HCT116 (cell line): ENCODE data around the gene EPSTI1.

Source experiments
- CTCF ChIP-seq, 3 experiments: fragments of 200-600 bp in 1 of 3; sonication (generic) in 1 of 3; IDR thresholded peaks in 2 of 3; conservative IDR thresholded peaks in 1 of 3; 2 replicates each; pipeline ENCODE4 v1.5.1; 2012 to 2017; ENCODE audit warnings: low read depth in 2 of 3, low read length in 2 of 3, antibody characterized with exemption in 1 of 3, borderline replicate concordance in 1 of 3, control low read depth in 1 of 3, mild to moderate bottlenecking in 1 of 3, mixed read lengths in 1 of 3, mixed run types in 1 of 3, moderate library complexity in 1 of 3; ENCODE audit not compliant: insufficient read depth in 1 of 3
- JUND ChIP-seq: IDR thresholded peaks from 2 replicates; pipeline ENCODE4 v1.6.1; 2012
- MAX ChIP-seq: IDR thresholded peaks from 2 replicates; pipeline ENCODE4 v1.6.1; 2012
- POLR2A ChIP-seq: IDR thresholded peaks from 2 replicates; pipeline ENCODE4 v1.7.0; 2011; ENCODE audit warnings: borderline replicate concordance; ENCODE audit not compliant: insufficient read depth, insufficient read length; ENCODE audit errors: extremely low read depth
- POLR2AphosphoS5 ChIP-seq: IDR thresholded peaks from 2 replicates; pipeline ENCODE4 v1.6.1; 2011; ENCODE audit warnings: mild to moderate bottlenecking, low read depth, low read length, moderate library complexity
- REST ChIP-seq: IDR thresholded peaks from 2 replicates; pipeline ENCODE4 v1.6.1; 2012; ENCODE audit warnings: low read depth
- SRF ChIP-seq: IDR thresholded peaks from 2 replicates; pipeline ENCODE4 v1.6.1; 2012; ENCODE audit warnings: low read depth
- ZBTB33 ChIP-seq: IDR thresholded peaks from 2 replicates; pipeline ENCODE4 v1.6.1; 2011; ENCODE audit warnings: mild to moderate bottlenecking, low read length, moderate library complexity; ENCODE audit not compliant: insufficient replicate concordance; ENCODE audit errors: extremely low read depth

- TF ChIP-seq JUND (no peak), SRF (no peak), MAX (no peak), CTCF (IDR thresholded peaks at IDR 0.05 in 2 of 3, conservative IDR thresholded peaks at IDR 0.05 in 1 of 3; ENCODE audit: borderline replicate concordance in 1 of 3, insufficient read depth in 1 of 3, low read depth in 2 of 3, low read length in 2 of 3) (no peak), POLR2A (no peak), ZBTB33 (no peak), REST (no peak), POLR2AphosphoS5 (no peak)
Measured at GRCh38 chr13:42926555-42926954, 65.5 kb downstream of the EPSTI1 start.
